HG02885 (cell line): ENCODE measurements around the gene CCNE1.
A peak's percentile ranks its signal among the peaks of the same experiment; 100 is the strongest.

Experiments
- ATAC-seq: cut with Tn5 transposase; IDR thresholded peaks from one replicate; pipeline ENCODE4 v1.9.1; 2021; ENCODE audit warnings: mild to moderate bottlenecking; ENCODE audit not compliant: unreplicated experiment, poor library complexity

CCNE1 gene

GRCh38 chr19:29811125-29812079 lies at the start of gene CCNE1:
Gene CCNE1 (plus strand): TSS chr19:29811991. CDS start chr19:29812556, 565 bp downstream.
- ATAC-seq: peak; percentile 76

GRCh38 chr19:29763196-29763595 lies 48.6 kb upstream of the CCNE1 start:
- ATAC-seq: no peak

- ATAC-seq: no peak
Measured at GRCh38 chr19:29764361-29764760, 47.4 kb upstream of the CCNE1 start.

GRCh38 chr19:29766100-29766499 lies 45.7 kb upstream of the CCNE1 start:
- no peak for ATAC-seq

GRCh38 chr19:29767039-29767735 lies 44.6 kb upstream of the CCNE1 start:
- no peak for ATAC-seq

GRCh38 chr19:29768166-29768565 lies 43.6 kb upstream of the CCNE1 start:
- ATAC-seq: no peak

- ATAC-seq: no peak
Measured at GRCh38 chr19:29769997-29770396, 41.8 kb upstream of the CCNE1 start.

- no peak for ATAC-seq
Measured at GRCh38 chr19:29770648-29771047, 41.1 kb upstream of the CCNE1 start.

GRCh38 chr19:29771708-29772414 lies 39.9 kb upstream of the CCNE1 start:
- no peak for ATAC-seq

- ATAC-seq: no peak
Measured at GRCh38 chr19:29772696-29773095, 39.1 kb upstream of the CCNE1 start.

GRCh38 chr19:29773141-29773540 lies 38.6 kb upstream of the CCNE1 start:
- ATAC-seq: no peak

- no peak for ATAC-seq
Measured at GRCh38 chr19:29774126-29774525, 37.7 kb upstream of the CCNE1 start.

- no peak for ATAC-seq
Measured at GRCh38 chr19:29777781-29778309, 33.9 kb upstream of the CCNE1 start.

GRCh38 chr19:29779921-29780320 lies 31.9 kb upstream of the CCNE1 start:
- ATAC-seq: no peak

- no peak for ATAC-seq
Measured at GRCh38 chr19:29781386-29782259, 30.2 kb upstream of the CCNE1 start.

- ATAC-seq: no peak
Measured at GRCh38 chr19:29782260-29782580, 29.6 kb upstream of the CCNE1 start.

- no peak for ATAC-seq
Measured at GRCh38 chr19:29783627-29784190, 28.1 kb upstream of the CCNE1 start.

GRCh38 chr19:29784598-29785223 lies 27.1 kb upstream of the CCNE1 start:
- no peak for ATAC-seq

- no peak for ATAC-seq
Measured at GRCh38 chr19:29785360-29785759, 26.4 kb upstream of the CCNE1 start.
